HG02870 (cell line): ENCODE measurements around the gene ZNF358.

Source experiments
- ATAC-seq: cut with Tn5 transposase; IDR thresholded peaks from one replicate; pipeline ENCODE4 v1.9.1; 2021; ENCODE audit warnings: mild to moderate bottlenecking, moderate library complexity; ENCODE audit not compliant: unreplicated experiment

Gene ZNF358

GRCh38 chr19:7515645-7516151 lies at the start of gene ZNF358:
Gene ZNF358, plus strand, starts transcription at chr19:7516103. Its CDS starts 3,140 bp downstream, at chr19:7519243.
- no peak for ATAC-seq

GRCh38 chr19:7467009-7467989 lies 48.6 kb upstream of the ZNF358 start:
- no peak for ATAC-seq

- ATAC-seq: no peak
Measured at GRCh38 chr19:7468840-7469239, 47.1 kb upstream of the ZNF358 start.

- no peak for ATAC-seq
Measured at GRCh38 chr19:7469669-7470285, 46.1 kb upstream of the ZNF358 start.

GRCh38 chr19:7470540-7471305 lies 45.2 kb upstream of the ZNF358 start:
- no peak for ATAC-seq

GRCh38 chr19:7471696-7472615 lies 43.9 kb upstream of the ZNF358 start:
- ATAC-seq: no peak

GRCh38 chr19:7475665-7476064 lies 40.2 kb upstream of the ZNF358 start:
- no peak for ATAC-seq

GRCh38 chr19:7476241-7476640 lies 39.7 kb upstream of the ZNF358 start:
- no peak for ATAC-seq

- no peak for ATAC-seq
Measured at GRCh38 chr19:7476777-7477494, 39.0 kb upstream of the ZNF358 start.

- no peak for ATAC-seq
Measured at GRCh38 chr19:7477758-7478157, 38.1 kb upstream of the ZNF358 start.

GRCh38 chr19:7478173-7478842 lies 37.6 kb upstream of the ZNF358 start:
- ATAC-seq: no peak

GRCh38 chr19:7478843-7479227 lies 37.1 kb upstream of the ZNF358 start:
- ATAC-seq: no peak

- ATAC-seq: no peak
Measured at GRCh38 chr19:7480222-7480969, 35.5 kb upstream of the ZNF358 start.

GRCh38 chr19:7480970-7481255 lies 35.0 kb upstream of the ZNF358 start:
- no peak for ATAC-seq

GRCh38 chr19:7482584-7483439 lies 33.1 kb upstream of the ZNF358 start:
- ATAC-seq: no peak

- ATAC-seq: no peak
Measured at GRCh38 chr19:7483720-7484201, 32.1 kb upstream of the ZNF358 start.

GRCh38 chr19:7486923-7487322 lies 29.0 kb upstream of the ZNF358 start:
- ATAC-seq: no peak
